ENCODE measurements around the gene ERC1.

ERC1 gene

GRCh38 chr12:1500095-1500801 lies 509.2 kb downstream of the ERC1 start:
- TF ChIP-seq GATA2 (IDR thresholded peaks at IDR 0.05; ENCODE audit: low read depth, low read length), result no peak
- TF ChIP-seq GATA3 (IDR thresholded peaks at IDR 0.05; ENCODE audit: low read depth, low read length), result no peak

- no peak for TF ChIP-seq GATA2 (IDR thresholded peaks at IDR 0.05; ENCODE audit: low read depth, low read length)
- TF ChIP-seq GATA3 (IDR thresholded peaks at IDR 0.05; ENCODE audit: low read depth, low read length), result no peak
Observed at GRCh38 chr12:1501001-1501400, 510.0 kb downstream of the ERC1 start.

GRCh38 chr12:1501695-1502378 lies 510.8 kb downstream of the ERC1 start:
- TF ChIP-seq GATA2 (IDR thresholded peaks at IDR 0.05; ENCODE audit: low read depth, low read length) (no peak), GATA3 (IDR thresholded peaks at IDR 0.05; ENCODE audit: low read depth, low read length) (no peak)

- TF ChIP-seq GATA3 (IDR thresholded peaks at IDR 0.05; ENCODE audit: low read depth, low read length) (no peak), GATA2 (IDR thresholded peaks at IDR 0.05; ENCODE audit: low read depth, low read length) (no peak)
Observed at GRCh38 chr12:1502379-1502720, 511.3 kb downstream of the ERC1 start.

GRCh38 chr12:1502831-1503230 lies 511.8 kb downstream of the ERC1 start:
- TF ChIP-seq GATA3 (IDR thresholded peaks at IDR 0.05; ENCODE audit: low read depth, low read length) (no peak), GATA2 (IDR thresholded peaks at IDR 0.05; ENCODE audit: low read depth, low read length) (no peak)

GRCh38 chr12:1503281-1503711 lies 512.3 kb downstream of the ERC1 start:
- no peak for TF ChIP-seq GATA3 (IDR thresholded peaks at IDR 0.05; ENCODE audit: low read depth, low read length)
- no peak for TF ChIP-seq GATA2 (IDR thresholded peaks at IDR 0.05; ENCODE audit: low read depth, low read length)

GRCh38 chr12:1504304-1504894 lies 513.4 kb downstream of the ERC1 start:
- no peak for TF ChIP-seq GATA2 (IDR thresholded peaks at IDR 0.05; ENCODE audit: low read depth, low read length)
- TF ChIP-seq GATA3 (IDR thresholded peaks at IDR 0.05; ENCODE audit: low read depth, low read length), result no peak

- TF ChIP-seq GATA2 (IDR thresholded peaks at IDR 0.05; ENCODE audit: low read depth, low read length), result no peak
- TF ChIP-seq GATA3 (IDR thresholded peaks at IDR 0.05; ENCODE audit: low read depth, low read length), result no peak
Observed at GRCh38 chr12:1504895-1505311, 513.9 kb downstream of the ERC1 start.

GRCh38 chr12:1505576-1505975 lies 514.6 kb downstream of the ERC1 start:
- TF ChIP-seq GATA3 (IDR thresholded peaks at IDR 0.05; ENCODE audit: low read depth, low read length) (no peak), GATA2 (IDR thresholded peaks at IDR 0.05; ENCODE audit: low read depth, low read length) (no peak)

GRCh38 chr12:1507308-1507707 lies 516.3 kb downstream of the ERC1 start:
- TF ChIP-seq GATA2 (IDR thresholded peaks at IDR 0.05; ENCODE audit: low read depth, low read length) (no peak), GATA3 (IDR thresholded peaks at IDR 0.05; ENCODE audit: low read depth, low read length) (no peak)

GRCh38 chr12:1509413-1510052 lies 518.5 kb downstream of the ERC1 start:
- TF ChIP-seq GATA2 (IDR thresholded peaks at IDR 0.05; ENCODE audit: low read depth, low read length) (no peak), GATA3 (IDR thresholded peaks at IDR 0.05; ENCODE audit: low read depth, low read length) (no peak)

GRCh38 chr12:1510056-1510812 lies 519.2 kb downstream of the ERC1 start:
- TF ChIP-seq GATA3 (IDR thresholded peaks at IDR 0.05; ENCODE audit: low read depth, low read length) (no peak), GATA2 (IDR thresholded peaks at IDR 0.05; ENCODE audit: low read depth, low read length) (no peak)

GRCh38 chr12:1515010-1515409 lies 524.0 kb downstream of the ERC1 start:
- TF ChIP-seq GATA2 (IDR thresholded peaks at IDR 0.05; ENCODE audit: low read depth, low read length) (no peak), GATA3 (IDR thresholded peaks at IDR 0.05; ENCODE audit: low read depth, low read length) (no peak)

- TF ChIP-seq GATA3 (IDR thresholded peaks at IDR 0.05; ENCODE audit: low read depth, low read length), result no peak
- TF ChIP-seq GATA2 (IDR thresholded peaks at IDR 0.05; ENCODE audit: low read depth, low read length), result no peak
Observed at GRCh38 chr12:1515428-1515827, 524.4 kb downstream of the ERC1 start.
